ENCODE results near the gene SHANK2. TPM values are rescaled to one million over a fixed set of nuclear protein-coding genes. Genes with fewer than 3 reads are reported as not detected.

SHANK2 gene
- total and polyA plus RNA-seq, 2 experiments from 2014 or later = 0.83 TPM; not detected in 1

GRCh38 chr11:71298016-71298550, 45.7 kb upstream of the SHANK2 start:
- Histone ChIP-seq H3K4me3 (no peak overlapping the region), H3K9me3 (ENCODE audit: low read depth) (no peaks in the 10 kb centered on the region), H3K36me3 (no peaks in the 10 kb centered on the region), H3K27me3 (no peaks in the 10 kb centered on the region), H3K4me1 (ENCODE audit: low read depth) (no peaks in the 10 kb centered on the region), H3K27ac (no peak overlapping the region)
- DNase-seq (ENCODE audit: low read depth in 1 of 2, low spot score in 1 of 2) = no peak
- no peak for TF ChIP-seq CTCF (IDR thresholded peaks at IDR 0.05; ENCODE audit: low read depth, low read length)

- Histone ChIP-seq H3K27ac (no peak overlapping the region), H3K27me3 (no peaks in the 10 kb centered on the region), H3K9me3 (ENCODE audit: low read depth) (no peaks in the 10 kb centered on the region), H3K36me3 (no peaks in the 10 kb centered on the region), H3K4me3 (no peak overlapping the region), H3K4me1 (ENCODE audit: low read depth) (no peaks in the 10 kb centered on the region)
- DNase-seq (ENCODE audit: low read depth in 1 of 2, low spot score in 1 of 2) = no peak
- TF ChIP-seq CTCF (IDR thresholded peaks at IDR 0.05; ENCODE audit: low read depth, low read length) = no peak
Measured at GRCh38 chr11:71294846-71295600, 42.6 kb upstream of the SHANK2 start.

- no peak for TF ChIP-seq CTCF (IDR thresholded peaks at IDR 0.05; ENCODE audit: low read depth, low read length)
Measured at GRCh38 chr11:71293961-71294782, 41.8 kb upstream of the SHANK2 start.

GRCh38 chr11:71286701-71287643, 34.6 kb upstream of the SHANK2 start:
- Histone ChIP-seq H3K4me1 (ENCODE audit: low read depth) (no peaks in the 10 kb centered on the region), H3K4me3 (no peak overlapping the region), H3K27ac (no peak overlapping the region), H3K36me3 (no peaks in the 10 kb centered on the region), H3K9me3 (ENCODE audit: low read depth) (no peaks in the 10 kb centered on the region), H3K27me3 (no peaks in the 10 kb centered on the region)
- peak in 1 of 2 donors; percentile 82 for DNase-seq (ENCODE audit: low read depth in 1 of 2, low spot score in 1 of 2)
- no peak for TF ChIP-seq CTCF (IDR thresholded peaks at IDR 0.05; ENCODE audit: low read depth, low read length)

More at GRCh38 chr11:71293961-71294782, 41.8 kb upstream of the SHANK2 start:
- no peak overlapping the region for H3K4me3 ChIP-seq
- no peaks in the 10 kb centered on the region for H3K27me3 ChIP-seq
- no peaks in the 10 kb centered on the region for H3K36me3 ChIP-seq
- H3K27ac ChIP-seq = no peak overlapping the region
- H3K9me3 ChIP-seq (ENCODE audit: low read depth) = no peaks in the 10 kb centered on the region
- no peak for DNase-seq (ENCODE audit: low read depth in 1 of 2, low spot score in 1 of 2)
- H3K4me1 ChIP-seq (ENCODE audit: low read depth) = no peaks in the 10 kb centered on the region

GRCh38 chr11:71285111-71285510, 32.7 kb upstream of the SHANK2 start:
- DNase-seq (ENCODE audit: low read depth in 1 of 2, low spot score in 1 of 2) = no peak
- no peaks in the 10 kb centered on the region for H3K9me3 ChIP-seq (ENCODE audit: low read depth)
- TF ChIP-seq CTCF (IDR thresholded peaks at IDR 0.05; ENCODE audit: low read depth, low read length) = no peak
- no peaks in the 10 kb centered on the region for H3K27me3 ChIP-seq
- no peak overlapping the region for H3K4me3 ChIP-seq
- H3K4me1 ChIP-seq (ENCODE audit: low read depth) = no peaks in the 10 kb centered on the region
- no peaks in the 10 kb centered on the region for H3K36me3 ChIP-seq
- H3K27ac ChIP-seq = no peak overlapping the region
